Stimulated activated CD4-positive, alpha-beta T cell treated with anti-CD3 and anti-CD28 coated beads, TNF-alpha, amount 100 ng/mL, for 24 hours (primary cell): ENCODE results near the gene ATG10.

ENCODE experiments used
- DNase-seq, 3 experiments: peaks; one replicate each; pipeline ENCODE4 v3.0.0-alpha.2; 2020; ENCODE audit warnings: low read depth in 3 of 3

Gene ATG10

DNA sequence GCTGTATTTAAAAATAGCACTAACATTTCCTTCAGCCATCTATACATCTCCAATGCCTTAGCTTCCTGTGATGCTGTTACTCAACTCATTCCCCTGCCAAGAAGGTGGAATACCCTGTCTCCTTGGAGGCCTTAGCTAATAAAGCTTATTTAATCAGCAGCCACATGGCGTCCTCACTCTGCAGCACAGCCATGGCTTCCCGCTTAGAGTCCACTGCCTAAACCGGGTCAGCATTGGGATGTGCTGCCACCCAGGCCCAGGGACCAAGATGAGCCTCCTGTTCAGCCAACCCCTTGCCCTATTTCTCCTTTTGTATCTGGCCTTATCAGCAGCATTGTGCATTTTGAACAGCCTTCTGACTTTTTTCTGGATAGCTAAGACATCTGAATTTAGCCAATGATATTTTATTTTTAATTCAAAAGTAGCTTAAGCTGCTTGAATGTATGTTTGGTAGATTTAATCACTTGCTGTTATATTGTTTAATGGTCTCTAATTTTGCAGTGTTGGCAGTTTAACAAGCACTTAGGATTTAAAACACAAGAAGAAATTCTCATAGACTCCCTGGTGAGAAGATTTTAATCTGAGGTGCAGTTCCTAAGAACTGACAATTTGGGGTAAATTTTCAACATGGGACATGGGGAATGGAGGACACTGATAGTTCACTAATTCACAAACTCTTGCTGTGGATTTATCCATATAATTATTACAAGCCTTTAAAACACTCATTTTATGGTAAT is 193.3 kb downstream of the ATG10 start:
- DNase-seq, result no peak

DNA sequence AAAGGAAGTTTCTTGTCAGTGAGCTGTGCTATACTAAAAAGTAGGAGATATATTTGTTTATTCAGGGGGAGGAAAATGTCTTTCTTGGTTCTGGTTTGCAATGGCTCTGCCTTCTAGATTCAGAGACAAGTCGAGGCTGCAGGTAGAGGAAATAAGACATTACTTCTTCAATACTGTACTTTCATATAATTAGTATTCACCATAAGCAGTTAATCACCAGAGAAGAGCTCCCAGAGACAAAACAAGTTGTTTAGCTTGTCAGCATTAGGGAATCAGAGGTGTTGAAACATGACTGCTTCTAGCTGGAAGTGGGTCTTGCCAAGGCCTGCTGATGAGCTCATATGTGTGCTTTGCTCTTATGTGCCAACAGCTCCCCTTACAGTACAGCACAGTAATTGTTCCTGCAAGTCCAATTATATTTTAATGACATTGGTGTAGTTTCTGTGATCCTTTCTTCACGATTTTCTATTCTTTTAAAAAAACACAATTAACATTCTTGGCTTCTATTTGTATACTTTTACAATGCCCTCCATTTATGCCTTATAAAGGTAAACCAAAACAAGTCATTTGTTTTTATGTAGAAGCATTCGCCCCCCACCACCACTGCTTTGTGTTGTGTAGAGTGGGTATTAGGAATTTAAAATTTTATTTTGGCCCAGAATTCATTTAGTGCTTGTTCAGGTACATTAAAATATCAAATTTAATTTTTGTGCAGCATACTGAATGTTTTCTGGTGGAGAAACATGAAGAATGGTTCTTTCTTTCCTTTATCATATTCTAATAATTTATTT is 194.1 kb downstream of the ATG10 start:
- DNase-seq, result peak in 1 of 3 experiments; percentile 0

DNA sequence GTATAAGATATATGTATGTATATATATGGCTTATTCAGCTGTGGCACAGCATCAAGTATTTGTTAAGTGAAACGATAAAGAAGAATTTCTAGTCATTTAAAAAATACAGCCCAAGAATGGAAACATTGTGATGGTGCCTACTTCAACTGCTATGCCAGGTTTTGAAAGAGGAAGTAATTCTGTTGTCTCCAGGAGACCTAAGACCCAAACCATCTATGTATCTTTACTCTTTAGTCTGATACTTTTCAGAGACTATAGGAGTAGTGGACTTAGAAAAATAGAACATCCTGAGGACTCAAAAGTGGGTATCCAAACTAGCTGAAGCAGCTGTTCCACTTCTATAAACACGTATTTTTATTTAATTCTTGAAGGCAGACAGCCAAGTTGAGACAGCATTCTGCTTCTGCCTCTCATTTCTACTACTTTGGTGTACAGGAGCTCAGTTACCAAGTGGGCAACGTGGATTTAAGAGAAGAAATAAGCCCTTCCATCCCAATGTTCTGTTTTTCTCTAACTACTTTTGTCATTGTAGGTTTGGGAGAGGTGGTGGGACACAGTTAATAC is 195.6 kb downstream of the ATG10 start:
- DNase-seq, result no peak

DNA sequence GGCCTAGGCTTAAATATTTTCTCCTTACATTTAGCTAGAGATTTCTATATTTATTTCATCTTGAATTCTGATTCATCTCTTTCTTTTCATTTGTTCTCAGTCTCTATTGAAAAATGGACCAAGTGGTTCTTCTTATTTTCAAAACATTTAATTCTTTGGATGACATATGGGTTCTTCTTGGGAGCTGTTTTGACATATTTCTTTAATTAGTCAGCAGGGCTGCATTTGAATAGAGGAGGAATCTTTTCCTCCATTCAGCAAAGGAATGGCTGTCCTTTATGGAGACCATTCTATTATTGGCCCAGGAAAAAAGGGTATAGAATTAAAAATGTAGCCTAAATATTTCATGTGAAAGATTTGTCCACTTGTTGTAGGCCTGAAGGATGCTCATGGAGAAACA is 196.5 kb downstream of the ATG10 start:
- no peak for DNase-seq

DNA sequence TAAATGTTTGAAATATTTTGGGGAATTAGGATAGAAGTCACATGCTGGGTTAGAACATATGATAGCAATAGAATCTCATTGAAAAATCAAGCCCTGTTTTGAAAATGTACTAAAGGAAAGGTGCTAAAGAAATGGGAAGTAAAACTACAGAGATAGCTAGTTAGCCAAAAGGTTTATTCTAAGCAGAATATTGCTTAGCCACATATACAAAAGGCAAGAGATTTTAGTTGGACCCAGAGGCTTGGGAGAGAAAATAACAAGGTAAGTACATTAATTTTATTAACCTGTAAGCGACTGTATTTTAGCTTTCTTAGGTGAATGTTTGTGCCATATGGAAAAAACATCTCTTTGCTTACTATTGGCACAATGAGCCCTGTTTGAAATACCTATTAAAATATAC is 198.1 kb downstream of the ATG10 start:
- no peak for DNase-seq

DNA sequence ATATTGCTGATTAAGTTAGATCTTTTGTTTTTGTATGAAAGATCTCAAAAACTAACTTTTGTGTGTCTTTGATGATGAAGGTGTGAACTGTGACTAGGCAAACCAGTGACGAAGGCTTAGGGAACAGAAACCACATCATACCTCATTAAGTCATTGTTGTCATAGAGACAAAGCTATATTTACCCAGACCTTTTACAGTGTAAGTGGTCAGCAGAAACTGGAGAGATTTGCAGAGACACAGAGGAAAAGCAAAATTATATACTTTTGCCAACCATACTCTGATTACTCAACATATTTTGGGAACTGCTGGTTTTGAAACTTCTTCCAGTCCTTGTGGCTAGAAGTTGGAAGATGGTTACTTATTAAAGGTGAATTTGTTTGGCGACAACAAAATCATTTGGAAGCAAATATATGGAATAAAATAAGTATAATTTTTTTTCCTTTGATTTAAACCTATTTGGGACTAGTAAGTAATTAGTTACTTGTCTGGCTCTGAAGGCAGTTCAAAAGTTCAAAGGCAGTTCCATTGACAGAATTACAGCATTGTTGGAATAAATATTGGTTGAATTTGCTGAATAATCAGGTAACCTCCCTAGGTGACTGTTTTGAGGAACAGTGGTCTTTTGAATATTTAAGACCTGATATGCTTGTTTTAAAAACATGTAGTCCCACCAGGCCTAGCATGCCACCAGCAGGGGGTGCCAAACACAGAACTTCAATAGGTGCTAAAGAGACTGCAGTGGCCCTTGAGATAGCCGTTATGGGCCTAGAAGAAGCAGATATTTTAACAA is 202.5 kb downstream of the ATG10 start:
- DNase-seq, result peak; percentile 22 to 63 (median 34)

DNA sequence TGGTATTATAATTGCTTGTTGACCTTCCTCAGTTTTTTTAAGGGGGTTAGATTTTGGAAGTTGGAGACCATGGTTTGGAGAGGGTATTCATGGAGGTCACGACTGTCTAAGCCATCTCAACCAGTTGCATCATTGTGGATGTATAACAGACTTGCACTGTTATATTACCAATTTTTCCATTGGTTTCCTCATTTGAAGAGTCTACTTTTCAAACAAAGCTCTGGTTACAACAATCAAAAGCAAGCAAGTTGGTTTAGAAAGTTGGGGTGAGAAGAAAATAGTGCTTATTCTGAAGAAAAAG is 203.0 kb downstream of the ATG10 start:
- no peak for DNase-seq

DNA sequence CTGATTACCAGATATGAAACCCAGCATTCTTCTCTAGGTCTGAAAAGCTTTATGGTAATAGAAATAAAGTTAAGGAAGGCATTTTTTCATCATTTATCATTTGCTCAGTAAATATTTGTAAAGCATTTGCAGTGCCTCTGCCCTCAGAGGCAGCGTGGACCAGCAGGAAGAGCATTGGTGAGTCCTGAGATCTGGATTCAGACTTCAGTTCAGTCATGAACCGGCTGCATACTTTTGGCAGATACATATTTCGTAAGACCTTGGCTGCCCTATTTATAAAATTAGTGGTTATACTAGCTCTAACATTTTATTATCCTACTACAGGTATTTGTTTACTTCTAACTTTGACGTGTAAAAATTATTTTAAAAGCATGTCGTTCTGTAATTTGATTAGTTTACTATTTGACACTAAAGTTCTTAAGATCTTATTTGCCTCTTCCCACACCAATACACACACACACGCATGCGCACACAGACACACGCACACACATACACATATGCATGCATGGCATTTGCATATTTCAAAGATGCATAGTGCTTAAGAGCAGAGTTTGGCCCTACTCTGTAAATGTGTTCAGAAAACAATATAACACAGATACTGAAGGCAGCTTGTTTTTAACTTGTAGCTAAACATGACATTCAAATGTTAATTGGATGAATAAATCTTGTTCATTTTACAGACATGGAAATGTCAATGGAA is 204.4 kb downstream of the ATG10 start:
- no peak for DNase-seq

DNA sequence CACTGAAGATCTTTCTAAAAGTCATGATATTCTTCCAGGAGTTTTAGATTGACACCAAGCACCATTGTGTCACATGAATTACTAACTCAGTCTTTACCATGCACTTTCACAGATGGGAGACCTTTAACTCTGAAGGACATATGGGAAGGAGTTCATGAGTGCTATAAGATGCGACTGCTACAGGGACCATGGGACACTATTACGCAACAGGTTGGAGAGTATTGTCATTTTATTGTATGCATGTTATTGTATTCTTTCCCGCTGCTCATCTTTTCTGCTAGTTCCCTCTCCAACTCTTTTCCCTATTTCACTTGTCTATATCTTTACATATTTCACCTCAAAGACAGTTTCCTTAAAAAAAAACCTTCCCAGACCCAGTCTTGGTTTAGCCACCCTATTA is 206.6 kb downstream of the ATG10 start:
- DNase-seq, result no peak

DNA sequence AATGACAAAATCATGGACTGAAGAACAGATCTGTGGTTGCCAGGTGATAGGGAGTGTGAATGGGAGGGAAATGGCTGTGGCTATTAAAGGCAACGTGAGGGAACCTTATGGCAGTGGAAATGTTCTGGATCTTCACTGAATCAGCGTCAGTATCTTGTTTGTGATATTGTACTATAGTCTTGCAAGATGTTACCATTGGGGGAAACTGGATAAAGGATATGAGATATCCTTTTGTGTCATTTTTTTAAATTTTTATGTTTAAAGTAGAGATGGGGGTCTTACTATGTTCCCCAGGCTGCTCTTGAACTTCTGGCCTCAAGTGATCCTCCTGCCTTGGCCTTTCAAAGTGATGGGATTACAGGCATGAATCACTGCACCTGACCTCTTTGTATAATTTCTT is 210.8 kb downstream of the ATG10 start:
- DNase-seq, result no peak

DNA sequence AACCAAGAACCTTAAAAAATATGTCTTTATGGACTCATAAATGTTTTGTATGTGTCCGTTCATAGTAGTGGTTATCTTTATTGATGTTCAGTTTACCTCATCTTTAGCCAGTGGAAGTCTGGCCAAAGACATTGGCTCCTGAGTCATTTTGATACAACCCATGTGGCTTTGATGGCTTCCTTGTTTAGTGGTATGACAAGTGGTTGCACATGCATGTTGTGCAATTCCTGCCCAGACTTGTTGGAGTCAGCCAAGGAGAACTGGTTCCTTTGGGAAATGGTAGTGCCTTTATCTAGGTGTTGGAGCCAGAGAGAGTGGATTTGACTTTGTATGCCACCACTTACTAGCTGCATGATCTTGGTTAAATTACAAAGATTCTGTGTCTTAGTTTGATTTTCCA is 212.0 kb downstream of the ATG10 start:
- DNase-seq, result no peak

DNA sequence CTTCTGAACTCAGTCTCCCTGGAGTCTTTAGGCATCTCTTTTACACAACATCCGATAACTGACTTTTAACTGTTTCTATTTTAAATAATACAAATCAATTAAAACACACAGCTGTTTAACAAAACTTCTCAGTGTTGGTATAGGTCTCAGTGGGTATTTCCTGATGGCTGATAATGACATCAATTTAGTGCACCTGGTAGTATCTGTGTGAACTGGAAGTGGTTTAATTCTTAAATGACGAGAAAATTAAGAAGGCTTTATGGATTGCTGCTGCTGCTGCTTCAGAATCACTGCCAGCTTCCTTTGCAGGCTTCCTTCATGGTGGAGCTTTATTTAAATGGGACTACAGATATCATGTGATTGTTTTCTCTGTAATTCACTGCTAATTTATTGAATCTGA is 214.0 kb downstream of the ATG10 start:
- no peak for DNase-seq

DNA sequence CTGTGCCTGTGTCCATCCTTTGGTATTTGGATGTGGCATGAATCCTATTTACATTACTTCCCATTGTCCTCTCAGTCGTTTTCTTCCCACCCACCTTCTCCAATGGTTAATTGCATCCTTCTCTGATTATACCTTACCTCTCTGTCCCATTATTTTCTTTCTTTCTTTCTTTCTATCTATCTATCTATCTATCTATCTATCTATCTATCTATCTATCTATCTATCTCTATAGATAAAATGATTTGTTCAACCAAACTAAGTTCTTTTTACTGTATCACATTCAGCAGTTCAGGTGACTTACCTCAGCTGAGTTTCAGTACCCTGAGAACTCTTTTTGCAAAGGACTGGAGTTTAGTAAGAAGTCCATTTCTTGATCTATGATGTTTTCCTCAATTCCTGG is 225.7 kb downstream of the ATG10 start:
- no peak for DNase-seq

DNA sequence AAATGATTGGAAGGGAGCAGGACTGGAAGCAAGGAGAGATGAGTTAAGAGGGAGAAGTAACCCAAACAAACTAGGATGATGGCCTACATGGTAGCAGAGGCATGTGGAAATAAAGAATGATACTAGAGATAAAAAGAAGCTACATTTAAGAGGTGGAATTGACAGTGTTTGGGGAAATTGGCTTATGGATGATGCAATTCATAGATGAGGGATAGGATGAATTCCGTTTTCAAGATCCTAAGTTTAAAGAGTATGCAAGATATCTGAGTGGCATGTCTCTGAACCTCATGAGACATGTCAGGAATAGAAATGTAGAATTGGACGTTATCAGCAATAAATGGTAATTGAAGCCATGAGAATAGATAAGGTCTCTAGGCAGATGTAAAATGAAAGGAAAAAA is 232.7 kb downstream of the ATG10 start:
- DNase-seq, result no peak

DNA sequence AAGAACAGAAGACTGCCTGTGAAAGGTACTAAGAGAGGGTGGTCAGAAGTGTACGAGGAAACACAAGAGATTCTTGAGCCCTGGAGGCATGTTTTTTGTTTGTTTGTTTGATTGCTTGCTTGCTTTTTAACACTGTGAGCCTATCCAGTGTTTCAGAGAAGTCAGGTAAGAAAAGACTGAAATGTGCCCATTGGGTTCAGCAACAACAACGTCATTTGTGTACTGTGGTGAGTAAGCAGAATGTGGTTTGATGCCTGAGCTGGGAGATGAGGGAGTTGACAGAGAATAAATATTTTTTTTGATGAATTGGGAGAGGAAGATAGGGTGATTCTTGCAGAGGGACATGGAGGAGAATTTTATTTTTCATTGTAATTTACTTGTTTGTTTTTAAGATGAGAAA is 233.2 kb downstream of the ATG10 start:
- no peak for DNase-seq

DNA sequence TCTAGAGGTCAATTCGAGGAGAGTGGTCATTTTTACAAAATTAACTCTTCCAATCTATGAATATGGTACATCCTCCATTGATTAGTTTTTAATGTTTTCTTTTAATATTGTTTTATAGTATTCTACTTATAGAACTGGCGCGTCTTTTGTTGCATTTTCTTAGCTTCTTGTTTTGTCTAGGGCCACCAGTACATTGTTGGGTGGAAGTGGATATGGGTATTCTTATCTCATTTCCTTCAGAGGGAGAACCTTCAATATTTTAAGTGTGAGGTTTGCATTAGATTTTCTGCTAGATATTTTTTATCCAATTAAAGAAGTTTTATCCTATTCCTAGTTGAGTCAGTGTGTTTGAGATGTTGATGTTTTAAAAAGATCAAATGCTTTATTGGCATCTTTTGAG is 236.5 kb downstream of the ATG10 start:
- DNase-seq, result no peak

DNA sequence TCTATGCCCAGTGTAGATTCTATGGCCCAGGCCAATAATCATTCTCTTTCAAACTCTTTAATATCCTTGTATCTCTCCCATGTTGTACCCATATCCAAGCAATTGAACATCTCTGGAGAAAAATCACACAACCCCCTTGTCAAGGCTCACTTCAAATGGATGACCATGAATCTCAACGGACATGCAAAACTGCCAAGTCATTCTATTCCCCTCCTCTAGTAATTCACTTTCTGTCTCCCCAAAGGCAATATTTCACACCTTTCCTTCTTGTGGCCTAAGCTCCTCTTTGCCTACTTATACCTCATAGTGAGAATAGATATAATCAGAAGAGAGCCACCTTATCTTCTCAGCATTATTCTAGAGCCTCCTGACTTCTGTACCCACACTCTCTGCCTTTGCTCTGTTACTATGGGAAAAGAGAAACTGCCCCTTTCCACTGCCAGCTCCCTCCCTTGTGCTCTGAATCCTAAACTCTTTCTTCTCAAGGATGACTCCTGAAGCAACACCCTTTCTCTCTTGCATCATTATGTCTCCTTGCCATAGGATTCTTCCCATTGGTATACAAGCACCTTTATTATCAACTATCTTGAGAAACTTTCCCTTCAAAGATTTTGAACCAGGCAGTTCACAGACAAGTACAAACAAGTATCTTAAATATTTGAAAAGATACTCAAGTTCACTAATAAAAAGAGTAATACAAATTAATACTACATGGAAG is 240.2 kb downstream of the ATG10 start:
- DNase-seq, result no peak

DNA sequence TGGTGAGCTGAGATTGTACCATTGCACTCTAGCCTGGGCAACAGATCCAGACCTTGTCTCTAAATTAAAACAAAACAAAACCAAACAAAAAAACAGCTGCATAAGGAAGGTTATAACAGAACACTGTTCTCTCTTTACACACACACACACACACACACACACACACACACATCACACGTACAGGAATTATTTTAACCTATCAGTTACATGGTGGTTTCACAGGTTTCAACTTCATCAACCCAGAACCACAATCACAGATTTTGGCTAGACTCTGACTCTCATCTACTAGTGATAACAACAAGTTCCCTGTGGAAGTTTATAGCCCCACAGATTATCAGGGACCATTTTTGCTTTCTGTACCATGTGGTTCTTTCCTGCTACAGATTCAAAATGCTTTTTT is 246.1 kb downstream of the ATG10 start:
- DNase-seq, result no peak

DNA sequence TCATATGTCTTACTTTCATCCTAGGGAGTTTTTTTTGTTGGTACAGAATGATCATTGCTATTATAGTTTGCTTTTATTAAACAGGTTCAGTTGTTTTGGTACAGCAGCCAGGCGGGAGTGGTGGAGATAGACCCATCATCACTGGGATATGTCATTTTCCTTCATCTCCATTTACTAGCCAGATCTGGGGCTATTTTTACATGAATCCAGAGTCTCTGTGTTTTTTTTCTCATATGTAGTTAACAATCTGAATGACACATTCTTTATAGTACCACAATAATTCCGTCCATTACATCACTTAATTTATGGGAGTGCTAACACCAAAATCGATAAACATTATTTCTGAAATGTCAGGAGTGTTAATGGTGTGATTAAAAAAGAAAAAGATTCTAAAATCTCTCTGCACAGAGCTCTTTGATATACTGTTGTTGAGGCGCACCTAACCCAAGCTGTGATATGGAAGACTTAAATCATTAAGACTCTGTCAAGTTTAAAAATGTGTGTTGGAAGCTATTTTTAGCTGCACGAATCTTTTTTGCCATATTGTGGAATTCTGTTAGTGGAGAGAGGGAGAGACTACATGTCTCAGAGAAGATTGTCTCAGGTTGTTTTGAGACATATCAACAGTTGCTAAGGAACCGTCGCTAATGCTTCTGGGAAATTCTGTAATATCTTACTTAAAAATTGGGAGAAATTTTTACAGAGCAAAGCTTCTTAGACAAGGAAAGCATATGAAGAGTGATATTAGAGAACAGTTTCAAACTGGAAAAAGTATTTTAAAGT is 246.7 kb downstream of the ATG10 start:
- DNase-seq, result no peak

DNA sequence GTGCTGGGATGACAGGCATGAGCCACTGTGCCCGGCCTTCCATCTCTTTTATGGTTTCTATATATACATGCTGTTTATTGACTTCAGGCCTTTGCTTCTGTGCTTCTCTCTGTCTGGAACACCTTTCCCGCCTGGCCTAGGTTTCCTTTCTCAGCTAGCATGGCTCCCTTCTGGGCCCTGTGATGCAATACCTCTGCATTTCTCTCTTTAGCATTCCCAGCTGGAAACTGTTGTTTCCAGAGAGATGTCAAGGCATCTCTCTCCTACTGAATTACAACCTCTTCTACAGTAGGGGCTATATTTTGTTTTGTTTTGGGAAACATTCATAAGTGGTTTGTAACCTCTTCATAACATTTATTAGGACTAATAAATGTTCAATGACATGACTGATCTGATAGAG is 249.2 kb downstream of the ATG10 start:
- DNase-seq, result no peak
